Germinal center (tissue), 1 donor: ENCODE measurements around the gene SORBS1.
"Not testable (repeated sequence)": the region's sequence is repeated elsewhere in the genome, so short reads cannot be mapped to it uniquely, and the experiment has no call there.

Source experiments
- DNase-seq: peaks from one replicate; pipeline ENCODE4 v3.0.0; 2012; ENCODE audit warnings: mixed read lengths, low spot score

The SORBS1 gene

GRCh38 chr10:95482501-95483233 is 78.5 kb downstream of the SORBS1 start:
- no peak for DNase-seq

DNA sequence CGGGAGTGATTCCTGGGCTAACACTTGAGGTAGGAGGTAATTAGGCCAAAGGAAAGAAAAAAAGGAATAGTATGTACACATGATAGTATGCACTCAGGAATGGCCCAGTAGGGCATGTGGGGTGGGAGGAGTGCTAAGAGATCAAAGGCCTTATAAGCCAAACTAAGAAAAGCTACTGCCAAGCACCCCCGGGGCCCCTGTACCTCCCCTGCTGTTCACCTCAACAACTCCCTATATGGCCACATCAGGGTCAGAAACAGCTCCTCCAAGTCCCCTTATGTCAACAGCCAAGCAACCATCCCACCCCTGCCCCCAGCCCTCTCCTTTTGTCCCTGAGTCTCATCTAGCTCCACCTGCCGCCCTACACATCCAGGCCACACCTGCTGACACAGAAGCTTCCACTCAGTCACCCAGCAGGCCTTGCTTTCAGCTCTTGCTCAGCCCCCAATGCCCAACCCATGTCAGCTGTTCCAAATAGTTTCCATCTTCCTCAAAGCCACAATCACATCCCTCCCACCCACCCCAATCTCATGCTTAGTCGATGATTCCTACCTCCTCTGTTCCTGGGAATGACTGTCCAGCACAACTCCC is 80.2 kb downstream of the SORBS1 start:
- no peak for DNase-seq

DNA sequence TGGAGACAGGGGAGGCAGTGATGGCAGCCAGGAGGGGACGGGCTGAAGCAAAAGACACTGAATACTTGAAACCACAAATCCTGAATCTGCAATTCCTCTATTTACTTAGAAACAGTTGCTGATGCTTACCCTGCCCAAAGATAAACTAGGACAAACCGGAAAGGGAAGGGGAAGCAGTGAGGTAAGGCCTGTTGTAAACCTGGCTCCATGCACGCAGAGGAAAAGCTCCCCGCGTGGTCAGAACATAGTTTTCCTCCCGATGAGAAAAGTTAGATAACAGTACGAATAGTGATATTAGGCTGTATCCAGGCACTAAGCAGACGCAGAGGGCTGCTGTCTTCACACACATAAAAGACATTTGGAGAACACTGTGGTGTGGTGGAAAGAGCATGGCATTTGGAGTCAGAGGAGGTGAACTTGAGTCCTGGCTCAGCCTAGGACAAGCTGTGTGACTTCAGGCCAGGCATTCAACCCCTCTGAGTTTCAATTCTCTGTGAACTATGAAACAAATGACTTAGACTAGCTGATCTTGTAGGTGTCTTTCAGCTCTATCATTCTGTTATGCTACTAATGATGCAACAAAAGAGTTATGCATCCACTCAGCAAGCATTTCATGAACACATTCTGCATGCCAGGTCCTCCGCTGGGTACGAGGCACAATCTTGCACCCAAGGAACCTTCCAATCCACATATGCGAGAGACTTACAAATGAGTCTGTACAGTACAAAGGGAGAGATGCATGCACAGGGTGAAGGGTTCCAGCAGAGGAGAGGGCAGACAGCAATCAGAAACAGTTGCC is 80.9 kb downstream of the SORBS1 start:
- no peak for DNase-seq

DNA sequence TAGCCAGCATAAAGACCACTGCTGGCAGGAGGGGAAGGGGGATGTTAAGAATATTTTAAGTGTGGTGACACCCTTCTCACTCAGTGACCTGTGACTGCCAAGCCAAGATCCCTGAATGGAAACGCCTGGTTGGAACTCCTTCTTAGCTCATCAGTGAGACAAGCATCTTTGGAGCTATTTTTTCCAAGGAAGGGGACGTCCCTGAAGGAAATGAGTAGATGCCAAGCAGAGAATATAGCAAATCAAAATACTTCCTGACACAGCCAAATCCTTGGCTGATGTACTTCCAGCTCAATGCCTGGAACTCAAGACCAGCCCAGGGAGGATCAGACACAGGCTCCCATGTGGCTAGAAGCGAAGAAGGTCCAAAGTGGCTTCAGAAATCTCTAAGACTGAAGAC is 82.2 kb downstream of the SORBS1 start:
- no peak for DNase-seq

- no peak for DNase-seq
Measured at GRCh38 chr10:95478185-95478584, 83.0 kb downstream of the SORBS1 start.

- no peak for DNase-seq
Measured at GRCh38 chr10:95477175-95477520, 84.0 kb downstream of the SORBS1 start.

DNA sequence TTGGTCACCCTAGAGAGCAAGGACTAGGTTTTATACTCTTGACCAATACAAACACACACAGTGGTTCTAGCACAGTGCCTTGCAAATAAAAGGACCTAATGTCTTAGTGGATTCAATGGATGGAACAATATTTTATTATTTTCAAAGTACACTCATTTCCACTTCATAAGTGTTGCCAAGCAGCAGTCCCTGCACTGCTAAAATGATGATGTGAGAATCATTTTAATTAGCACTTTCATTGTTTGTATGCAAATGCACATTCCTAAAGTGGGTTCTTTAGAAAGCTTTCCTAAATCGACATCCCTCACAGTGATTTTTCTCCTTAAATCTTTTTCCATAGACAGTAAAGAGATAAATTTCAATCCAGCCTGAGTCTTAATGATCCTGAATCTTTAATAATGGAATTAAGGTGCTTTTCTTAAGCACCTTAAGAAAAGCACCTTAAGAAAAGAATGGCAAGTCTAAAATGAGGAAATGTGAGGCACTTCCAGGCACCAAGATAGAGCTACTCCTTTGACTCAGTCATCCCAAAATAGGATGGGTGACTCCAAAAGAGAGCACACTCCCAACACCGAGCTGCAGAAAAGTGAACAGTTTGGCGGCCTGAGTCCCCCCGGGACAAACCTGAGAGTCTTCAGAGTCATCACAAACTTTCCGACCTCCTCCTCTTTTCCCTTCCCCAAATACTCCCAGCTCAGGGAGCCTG is 84.5 kb downstream of the SORBS1 start:
- no peak for DNase-seq

DNA sequence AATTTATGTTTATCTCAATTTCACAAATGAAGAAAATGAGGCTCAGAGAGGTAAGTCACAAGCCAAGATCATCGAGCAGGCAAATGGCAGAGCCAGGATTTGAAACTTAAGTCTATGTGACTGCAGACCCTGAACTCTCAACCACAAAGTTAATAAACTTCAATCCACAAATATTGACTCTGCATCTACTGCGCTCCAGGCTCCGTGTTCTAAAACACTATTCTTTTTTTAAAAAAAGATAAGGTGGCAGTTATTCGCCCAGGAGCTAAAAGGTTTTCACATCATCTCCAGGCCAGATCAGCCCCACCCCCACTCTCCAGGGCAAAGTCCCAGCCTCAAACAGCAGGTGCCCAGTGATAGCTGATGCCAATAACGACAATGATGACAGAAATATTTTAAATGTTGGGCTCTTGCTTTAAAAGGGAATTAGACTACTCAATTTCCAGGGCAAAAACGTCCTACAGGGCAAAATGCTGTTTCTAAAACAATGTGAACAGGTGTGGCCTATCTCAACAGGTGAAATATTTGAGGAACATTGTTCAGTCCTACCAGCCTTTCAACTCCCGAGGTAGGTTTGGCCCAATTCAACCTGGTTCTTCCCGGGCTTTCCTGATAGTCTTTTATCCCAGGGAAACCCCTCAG is 85.2 kb downstream of the SORBS1 start:
- DNase-seq: no peak

- no peak for DNase-seq
Measured at GRCh38 chr10:95475003-95475383, 86.2 kb downstream of the SORBS1 start.

DNA sequence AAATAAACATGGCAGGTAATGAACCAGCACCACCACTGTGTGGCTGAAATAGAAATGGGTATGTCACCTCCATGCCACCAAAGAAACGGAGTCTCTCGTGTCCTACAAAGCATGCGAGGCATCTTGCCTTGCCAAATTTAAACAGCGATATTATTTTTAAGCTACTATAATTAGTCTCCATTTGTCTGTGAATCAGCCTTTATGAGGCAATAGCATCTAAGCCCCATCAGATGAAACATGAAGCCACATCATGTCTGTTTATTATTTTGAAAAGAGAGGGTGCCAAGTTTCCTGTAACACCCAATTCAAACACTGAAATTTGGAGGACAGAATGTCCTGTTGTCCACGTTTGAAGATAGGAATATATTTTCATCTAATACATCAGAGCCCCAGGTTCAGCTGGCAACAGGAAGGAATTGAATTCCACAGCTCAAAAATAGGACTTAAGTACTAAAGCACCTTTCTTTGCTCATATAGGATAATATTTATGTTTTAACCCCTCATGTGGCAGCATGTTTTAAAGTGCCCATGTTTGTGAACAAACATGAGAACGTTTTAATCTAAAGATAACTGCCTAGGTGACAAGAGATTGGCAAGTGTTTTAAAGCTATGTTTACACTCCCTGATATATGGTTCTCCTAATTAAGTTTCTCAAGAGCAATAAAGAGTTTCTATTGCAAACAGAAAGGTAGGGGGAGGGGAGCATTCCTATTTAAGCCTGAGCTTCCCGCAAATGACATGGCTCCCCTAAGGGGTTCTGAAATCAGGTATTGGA is 86.8 kb downstream of the SORBS1 start:
- DNase-seq: no peak

GRCh38 chr10:95472304-95473088 is 88.7 kb downstream of the SORBS1 start:
- DNase-seq: no peak

GRCh38 chr10:95469676-95470075 is 91.5 kb downstream of the SORBS1 start:
- no peak for DNase-seq

- DNase-seq: no peak
Measured at GRCh38 chr10:95469251-95469650, 91.9 kb downstream of the SORBS1 start.

- DNase-seq: not testable (repeated sequence)
Measured at GRCh38 chr10:95467642-95468041, 93.5 kb downstream of the SORBS1 start.

GRCh38 chr10:95467162-95467599 is 94.0 kb downstream of the SORBS1 start:
- no peak for DNase-seq

DNA sequence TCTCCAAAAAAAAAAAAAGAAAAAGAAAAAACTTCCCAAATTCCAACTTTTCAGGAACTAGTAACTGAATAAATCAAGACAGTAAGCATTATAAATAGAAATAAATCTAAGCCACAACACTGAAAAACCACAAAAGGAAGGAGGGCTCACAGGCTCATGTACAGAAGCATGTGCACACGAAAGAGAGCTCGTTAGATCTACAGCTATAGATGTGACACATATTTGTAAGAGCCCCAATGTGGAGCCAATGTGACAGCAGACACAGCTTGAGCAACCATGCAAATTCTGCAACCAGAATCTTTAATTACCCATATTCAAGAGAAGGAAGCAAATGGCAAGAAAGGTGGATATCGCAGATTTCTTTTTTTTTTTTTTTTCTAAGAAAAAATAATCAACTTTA is 94.7 kb downstream of the SORBS1 start:
- no peak for DNase-seq

DNA sequence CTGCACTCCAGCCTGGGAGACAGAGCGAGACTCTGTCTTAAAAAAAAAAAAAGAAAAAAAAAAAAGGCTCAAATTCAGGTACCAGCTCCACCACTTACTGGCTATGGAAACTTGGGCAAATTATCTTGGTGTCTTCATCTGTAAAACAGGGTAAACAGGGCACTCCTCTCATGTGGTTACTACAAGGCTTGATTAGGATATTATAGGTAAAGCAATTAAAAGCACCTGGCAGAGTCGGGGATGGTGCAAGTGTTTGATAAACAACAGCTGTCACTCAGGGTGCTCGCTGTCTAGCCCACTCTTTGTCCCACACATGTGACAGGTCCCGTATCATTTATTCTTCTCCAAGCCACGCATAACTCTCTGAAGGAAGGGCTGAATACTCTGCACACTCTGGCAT is 96.9 kb downstream of the SORBS1 start:
- no peak for DNase-seq

DNA sequence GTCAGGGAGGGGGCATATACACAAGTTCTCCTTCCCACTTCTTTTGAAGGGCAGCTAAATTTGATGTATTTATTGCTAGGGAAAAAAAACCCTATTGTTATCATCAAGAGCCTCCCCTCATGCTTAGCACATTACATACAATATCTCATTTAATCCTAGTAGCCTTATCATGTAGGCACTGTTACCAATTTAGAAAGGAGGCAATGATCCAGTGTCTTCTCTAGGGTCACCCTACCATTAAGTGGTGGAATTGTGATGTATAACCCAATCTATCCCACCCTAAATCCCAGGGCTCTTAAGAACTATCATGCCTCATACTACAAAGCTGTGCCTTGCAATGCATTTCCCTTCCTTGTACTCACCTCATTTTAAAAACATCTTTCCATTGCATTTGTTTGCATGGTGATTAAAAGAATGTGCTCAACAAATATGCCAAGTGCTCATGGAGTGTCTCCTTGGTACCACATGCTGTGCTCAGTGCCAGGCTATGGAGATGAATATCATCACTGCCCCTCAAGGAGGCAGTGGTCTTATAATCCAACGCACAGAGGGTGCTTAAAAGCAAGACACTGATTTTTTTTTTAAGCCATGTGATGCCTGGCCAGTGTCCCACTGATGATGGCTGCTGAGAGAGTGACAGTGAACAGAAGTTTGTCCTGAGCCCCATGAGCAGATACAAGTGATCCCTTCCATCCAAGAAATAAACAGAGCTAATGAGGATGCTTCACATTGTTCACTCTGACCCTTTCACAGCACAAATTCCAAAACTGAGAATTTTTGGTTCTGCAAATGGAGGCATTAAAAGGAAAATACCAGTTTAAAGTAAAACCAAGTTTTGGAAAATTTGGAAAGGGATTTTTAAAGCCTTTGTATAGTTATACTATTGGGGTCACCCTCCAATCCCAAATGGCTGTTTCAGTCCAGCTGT is 98.2 kb downstream of the SORBS1 start:
- DNase-seq: no peak

DNA sequence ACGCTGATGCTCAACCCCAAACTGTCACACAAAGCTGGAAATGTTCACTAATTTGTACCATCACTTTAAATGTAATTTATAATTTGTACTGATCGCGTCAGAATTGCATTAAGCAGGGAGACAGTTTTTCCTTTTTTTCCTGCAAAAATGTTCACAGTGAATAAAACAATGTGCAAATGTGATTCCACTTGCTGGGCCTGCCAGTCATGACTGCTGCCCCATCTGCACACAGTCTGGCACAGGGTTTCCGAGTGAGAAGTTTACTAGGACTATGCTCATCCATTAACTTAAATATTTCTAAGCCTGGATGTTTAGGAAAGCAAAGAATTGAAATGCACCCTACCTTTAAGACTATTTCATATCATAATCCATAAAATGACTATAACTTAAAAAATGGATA is 99.6 kb downstream of the SORBS1 start:
- no peak for DNase-seq
